ENCODE data around the gene ERICH3. TPM values are rescaled to one million over a fixed set of nuclear protein-coding genes. Genes with fewer than 3 reads are reported as not detected.

The ERICH3 gene
- total and polyA plus RNA-seq, 9 of the 15 experiments (the other 6 are each of a cell fraction or from before 2014, with no cell fraction given), result not detected

- ATAC-seq, result no peak
- FAIRE-seq, result no peak
- BruUV-seq (replicated peaks), result no TSS peak
- in situ Hi-C loops (cut with MboI) (no loop called here), intact Hi-C loops (cut with micrococcal nuclease) (no loop called here)
- H3K4me3 ChIP-seq, result no peak overlapping the region
- no peak for DNase-seq (ENCODE audit: extremely low read depth in 1 of 4, low spot score in 3 of 4)
- no peaks in the 10 kb centered on the region for H4K20me1 ChIP-seq (replicated peaks; ENCODE audit: control insufficient read depth, insufficient read depth, low read length)
- no peaks in the 10 kb centered on the region for H3K79me2 ChIP-seq (ENCODE audit: control insufficient read depth, insufficient read depth, low read length)
- no peaks in the 10 kb centered on the region for H3K27me3 ChIP-seq (ENCODE audit: control insufficient read depth in 2 of 2, insufficient read depth in 2 of 2, low read length in 2 of 2)
- H3K9me1 ChIP-seq (ENCODE audit: control insufficient read depth, insufficient read depth, low read length), result no peaks in the 10 kb centered on the region
- H3K9me3 ChIP-seq (replicated peaks; ENCODE audit: control insufficient read depth, insufficient read depth, low read depth, low read length), result no peaks in the 10 kb centered on the region
- no peak overlapping the region for H2AFZ ChIP-seq (ENCODE audit: low read depth, low read length)
- WGBS (ENCODE audit: insufficient coverage, low coverage, missing lambda C conversion rate), result 4% methylated on average over 4 of the region's 4 CpGs
- ChIA-PET CTCF (ENCODE audit: low intra/inter-chr PET ratio) (no interaction called here), POLR2A (interaction anchor here (0.5 kb wide), 1 partner anchor 278 kb away, joined by 3 read pairs; no protein-coding TSS in a partner anchor)
- H3K4me1 ChIP-seq (replicated peaks in 1 of 2; ENCODE audit: control insufficient read depth in 2 of 2, insufficient read depth in 2 of 2, low read length in 2 of 2), result no peaks in the 10 kb centered on the region
- H3K36me3 ChIP-seq (ENCODE audit: control insufficient read depth, insufficient read depth, low read length), result no peaks in the 10 kb centered on the region
- H3K27ac ChIP-seq (ENCODE audit: extremely low read depth, low read depth, low read length), result no peak overlapping the region
- H3K9ac ChIP-seq (ENCODE audit: insufficient read depth in 1 of 2, low read depth in 2 of 2, low read length in 2 of 2), result no peak overlapping the region
- H3K4me2 ChIP-seq (ENCODE audit: insufficient read depth, low read length), result no peak overlapping the region
- TF ChIP-seq POU5F1 (IDR thresholded peaks at IDR 0.05; ENCODE audit: borderline replicate concordance, low read depth, low read length, partially characterized antibody), result no peak
- no peak for TF ChIP-seq KLF10 (CRISPR knock-in tag; IDR thresholded peaks at IDR 0.05)
- no peak for TF ChIP-seq NFE2 (IDR thresholded peaks at IDR 0.05; ENCODE audit: low read depth)
- TF ChIP-seq ZNF609 (CRISPR knock-in tag; IDR thresholded peaks at IDR 0.05; ENCODE audit: borderline replicate concordance), result no peak
- no peak for TF ChIP-seq DLX4 (CRISPR knock-in tag; IDR thresholded peaks at IDR 0.05)
- TF ChIP-seq POLR3A (IDR thresholded peaks at IDR 0.05; ENCODE audit: borderline replicate concordance, extremely low read depth, insufficient read depth, insufficient read length), result no peak
- no peak for TF ChIP-seq E2F8 (IDR thresholded peaks at IDR 0.05; ENCODE audit: low read depth, partially characterized antibody)
- TF ChIP-seq ZC3H4 (CRISPR knock-in tag; IDR thresholded peaks at IDR 0.05; ENCODE audit: borderline replicate concordance), result no peak
- no peak for TF ChIP-seq ZBTB9 (CRISPR knock-in tag; IDR thresholded peaks at IDR 0.05)
- no peak for TF ChIP-seq KDM2B (CRISPR knock-in tag; IDR thresholded peaks at IDR 0.05)
- no peak for TF ChIP-seq RBM14 (IDR thresholded peaks at IDR 0.05; ENCODE audit: borderline replicate concordance, insufficient read depth, low read depth, low read length)
Observed at GRCh38 chr1:74548961-74549750, 124.4 kb downstream of the ERICH3 start.
